Stimulated activated CD8-positive, alpha-beta memory T cell treated with anti-CD3 and anti-CD28 coated beads, Interleukin-4, amount 100 ng/mL, for 48 hours (primary cell): ENCODE measurements around the gene BMP7.

Source experiments
- DNase-seq: peaks from one replicate; pipeline ENCODE4 v3.0.0-alpha.2; 2020

Gene BMP7

DNA sequence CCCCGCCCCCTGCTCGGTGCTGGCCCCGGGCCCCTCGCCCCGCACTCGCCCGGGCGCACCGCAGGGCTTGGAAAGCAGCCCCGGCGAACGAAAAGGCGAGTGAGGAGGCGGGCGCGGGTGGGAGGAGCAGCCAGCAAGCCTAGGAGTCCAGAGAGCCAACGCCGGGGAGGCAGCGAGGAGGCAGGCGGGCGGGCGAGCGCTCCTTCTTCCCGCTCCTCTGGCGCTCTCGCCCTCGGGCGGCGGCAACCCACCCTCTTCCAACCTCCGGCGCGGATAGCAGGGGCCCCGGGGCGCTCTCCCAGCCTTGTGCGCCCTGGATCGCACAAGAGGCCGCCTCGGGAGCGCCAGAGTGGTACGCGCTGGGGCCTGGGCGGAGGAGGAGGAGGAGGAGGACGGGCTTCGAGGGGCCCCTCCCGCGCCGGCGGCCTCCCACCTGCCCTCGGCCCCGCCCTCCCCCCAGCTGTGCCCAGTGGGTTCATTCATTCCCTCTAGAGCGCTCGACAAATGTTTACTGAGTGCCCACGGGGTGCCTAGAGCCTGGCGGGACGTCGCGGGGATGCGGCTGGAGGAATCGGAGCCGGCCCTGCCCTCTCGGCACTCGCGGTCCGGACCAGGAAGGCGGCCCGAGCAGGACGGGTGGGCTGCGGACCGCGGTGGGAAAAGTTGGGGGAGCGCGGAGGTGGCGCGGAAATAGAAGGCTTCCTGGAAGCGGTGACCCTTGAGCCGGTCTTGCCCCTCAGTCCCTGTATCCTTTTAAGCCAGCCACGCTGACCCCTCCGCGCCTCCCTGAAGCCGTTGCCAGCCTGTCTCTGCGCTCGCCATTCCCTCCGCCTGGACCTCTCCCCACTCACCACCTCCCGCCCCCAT lies at the start of gene BMP7:
Gene BMP7 (minus strand): TSS at position 351 of the 867 bp plus-strand sequence. CDS start 519 bp downstream, outside the sequence.
- no peak for DNase-seq

DNA sequence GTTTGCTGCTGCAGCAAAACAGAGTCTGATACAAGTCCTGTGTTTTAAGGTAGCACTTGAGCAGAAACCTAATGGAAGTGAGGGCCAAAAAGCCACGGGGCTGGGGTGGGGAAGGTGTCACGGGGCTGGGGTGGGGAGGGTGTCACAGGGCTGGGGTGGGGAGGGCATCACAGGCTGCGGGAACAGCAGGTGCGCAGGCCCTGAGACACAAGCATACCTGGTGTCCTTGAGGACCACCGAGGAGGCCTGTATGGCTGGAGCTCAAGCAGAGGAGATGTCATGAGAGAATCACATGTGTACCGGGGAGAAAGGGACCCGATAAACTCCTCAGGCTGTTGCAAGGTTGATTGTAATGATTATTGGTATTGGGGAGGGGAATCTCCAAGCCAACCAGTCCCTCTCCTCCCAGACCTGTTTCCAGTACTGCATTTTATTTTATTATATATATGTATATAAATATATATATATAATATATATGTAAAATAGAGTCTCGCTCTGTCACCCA lies 49.6 kb upstream of the BMP7 start:
- DNase-seq: no peak

DNA sequence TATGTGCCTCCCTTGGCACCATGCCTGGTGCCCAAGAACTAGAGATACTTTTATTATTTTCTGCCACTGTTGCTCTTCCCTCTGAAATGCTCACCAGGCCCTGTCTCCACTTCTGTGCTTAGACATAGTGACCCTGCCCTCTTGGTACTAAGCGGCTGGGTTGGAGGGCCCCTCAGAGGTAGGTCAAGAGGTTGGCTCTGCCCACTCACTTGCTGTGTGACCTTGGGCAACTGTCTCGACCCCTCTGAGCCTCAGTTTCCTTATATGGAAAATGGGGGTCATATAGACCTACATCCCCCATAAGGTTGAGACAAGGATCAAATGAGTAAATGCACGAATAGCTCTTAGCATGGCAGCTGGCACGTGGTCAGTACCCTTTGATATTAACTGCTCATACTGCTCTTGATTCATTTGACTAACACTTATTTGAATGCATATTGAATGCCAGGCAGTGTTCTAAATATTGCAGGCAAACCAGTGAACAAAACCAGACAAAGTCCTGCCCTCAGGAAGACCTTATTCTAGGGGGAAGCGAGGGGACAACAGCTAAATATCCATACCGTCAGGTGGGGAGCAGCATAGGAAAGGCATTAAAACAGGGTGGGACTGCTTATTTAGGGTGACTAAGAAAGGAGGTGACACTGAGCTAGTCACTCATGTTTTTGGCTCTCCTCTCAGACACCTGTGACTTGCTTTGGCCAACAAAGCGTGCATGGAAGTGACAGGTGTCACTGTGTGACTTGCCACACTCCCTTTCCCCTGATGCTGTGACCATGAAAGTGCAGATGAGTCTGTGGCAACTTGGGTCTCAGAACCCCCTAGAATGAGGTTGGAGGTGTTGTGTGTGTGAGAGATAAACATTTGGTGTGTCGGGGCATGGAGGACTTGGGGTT lies 48.9 kb upstream of the BMP7 start:
- no peak for DNase-seq

DNA sequence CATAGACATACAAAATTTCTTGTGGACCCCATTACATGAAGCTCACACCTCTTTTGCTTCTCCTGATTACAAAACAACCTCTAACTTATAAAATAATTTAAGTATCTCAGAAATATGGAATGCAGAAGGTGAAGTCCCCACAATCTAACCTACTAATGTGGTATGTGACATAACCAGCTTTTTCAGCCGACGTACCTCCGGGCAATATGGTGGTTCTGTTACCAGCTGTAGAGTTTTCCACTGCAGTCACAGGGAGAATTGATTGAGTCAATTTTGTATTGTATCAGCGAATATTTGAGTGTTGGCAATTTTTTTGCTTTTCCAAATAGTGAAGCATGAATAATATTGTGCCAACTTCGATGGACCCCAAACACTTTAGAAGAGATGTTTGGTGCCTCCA lies 47.5 kb upstream of the BMP7 start:
- DNase-seq: no peak

GRCh38 chr20:57313230-57313629 lies 46.8 kb upstream of the BMP7 start:
- DNase-seq: no peak

DNA sequence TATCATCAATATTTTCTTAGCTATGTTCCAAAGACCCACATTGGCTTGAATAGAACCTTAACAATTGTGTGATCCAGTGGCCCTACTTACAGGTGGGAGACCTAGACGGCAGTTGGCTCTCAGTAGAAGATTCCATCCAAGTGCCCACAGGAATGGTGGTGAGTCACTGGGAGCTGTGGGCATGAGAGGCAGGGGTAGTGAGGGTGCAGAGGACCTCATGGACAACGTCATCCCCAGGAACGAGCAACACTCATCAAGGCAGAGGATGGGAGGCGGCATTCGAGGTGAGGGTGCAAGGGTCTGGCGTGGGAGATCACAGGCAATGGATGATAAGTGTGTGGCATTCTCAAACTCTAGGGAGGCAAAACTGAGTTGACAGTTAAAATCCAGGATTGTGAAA lies 45.7 kb upstream of the BMP7 start:
- DNase-seq: no peak

GRCh38 chr20:57310821-57311514 lies 44.5 kb upstream of the BMP7 start:
- DNase-seq: no peak

DNA sequence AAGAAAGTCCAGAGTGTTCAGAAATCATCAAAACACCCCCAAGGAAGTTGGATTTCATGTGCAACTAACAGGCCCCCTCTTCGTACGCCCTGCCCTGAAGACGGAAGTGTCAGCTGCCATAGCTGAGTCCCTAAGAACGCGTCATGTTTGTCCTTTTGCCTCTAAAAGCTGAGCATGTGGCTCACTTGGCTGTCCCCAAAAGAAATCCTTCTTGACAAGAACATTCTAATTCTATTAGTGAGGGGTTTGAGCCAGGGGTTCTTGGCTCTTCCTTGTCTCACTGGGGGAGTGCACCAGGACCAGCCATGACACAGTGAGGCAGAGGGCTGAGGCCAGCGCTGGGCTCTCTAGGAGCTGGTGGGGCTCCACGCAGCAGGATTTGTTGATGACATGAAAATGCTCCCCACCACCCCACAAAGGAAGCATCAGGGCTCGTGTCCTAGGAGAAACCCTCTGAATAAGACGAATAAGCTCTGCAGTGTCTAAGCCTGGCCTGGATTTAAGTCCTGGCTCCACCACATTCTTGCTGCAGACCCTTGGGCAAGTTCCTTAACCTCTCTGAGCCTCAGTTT lies 43.2 kb upstream of the BMP7 start:
- no peak for DNase-seq

DNA sequence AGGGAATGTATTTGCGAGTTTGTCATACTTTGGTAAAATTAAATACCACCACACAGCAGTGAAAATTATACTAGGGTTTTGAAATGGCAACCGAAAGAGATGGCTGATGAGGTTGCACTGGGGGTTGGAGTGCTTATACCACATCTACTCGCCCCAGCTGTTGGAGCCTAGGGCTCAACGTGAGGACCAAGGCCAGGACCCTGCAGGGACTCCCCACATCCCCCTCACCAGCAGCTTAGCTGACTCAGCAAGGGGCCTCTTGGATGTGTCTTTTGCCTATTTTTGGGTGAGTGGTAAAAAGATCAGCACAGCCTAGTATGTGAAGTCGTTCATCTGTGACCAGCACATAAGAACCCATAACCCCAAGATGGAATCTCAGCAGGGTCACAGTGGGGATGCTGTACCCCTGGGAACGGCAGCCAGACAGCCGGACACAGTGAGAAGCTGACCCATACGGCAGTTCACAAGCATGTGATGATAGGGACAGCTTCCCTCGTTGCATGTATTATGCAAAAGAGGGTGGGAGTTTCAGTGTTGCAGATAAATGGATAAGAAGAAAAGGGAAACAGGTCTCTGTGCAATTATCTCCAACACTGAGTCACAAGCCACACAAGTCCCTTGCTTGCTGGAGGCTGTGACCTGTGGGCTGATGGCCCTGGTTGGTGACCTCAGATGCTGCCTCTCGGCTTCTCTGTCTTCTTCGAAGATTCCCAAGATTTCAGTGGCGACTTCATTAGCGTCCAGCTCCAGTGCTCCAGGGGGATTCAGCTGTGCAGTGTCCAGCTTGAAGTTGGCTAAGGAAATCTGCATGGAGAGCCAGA lies 42.2 kb upstream of the BMP7 start:
- DNase-seq: no peak

DNA sequence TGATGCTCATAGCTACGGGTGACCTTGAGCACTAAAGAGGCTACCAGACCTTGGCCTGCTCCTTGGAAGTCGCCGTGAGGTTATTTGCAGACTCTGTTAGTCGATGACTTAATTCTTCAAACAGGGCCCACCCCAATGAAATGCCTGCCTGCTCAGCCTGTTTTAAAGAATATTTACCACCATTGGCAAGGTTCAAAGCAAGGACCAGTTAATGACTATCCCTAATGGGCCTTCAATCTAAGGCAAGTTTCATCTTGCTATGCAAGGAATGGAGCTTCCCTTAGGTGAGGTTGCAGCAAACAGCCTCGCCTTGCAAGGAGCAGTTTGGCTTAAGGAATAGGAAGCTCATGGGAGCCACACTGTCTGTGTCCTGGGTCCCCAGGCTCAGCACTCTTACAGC lies 40.3 kb upstream of the BMP7 start:
- DNase-seq: no peak

DNA sequence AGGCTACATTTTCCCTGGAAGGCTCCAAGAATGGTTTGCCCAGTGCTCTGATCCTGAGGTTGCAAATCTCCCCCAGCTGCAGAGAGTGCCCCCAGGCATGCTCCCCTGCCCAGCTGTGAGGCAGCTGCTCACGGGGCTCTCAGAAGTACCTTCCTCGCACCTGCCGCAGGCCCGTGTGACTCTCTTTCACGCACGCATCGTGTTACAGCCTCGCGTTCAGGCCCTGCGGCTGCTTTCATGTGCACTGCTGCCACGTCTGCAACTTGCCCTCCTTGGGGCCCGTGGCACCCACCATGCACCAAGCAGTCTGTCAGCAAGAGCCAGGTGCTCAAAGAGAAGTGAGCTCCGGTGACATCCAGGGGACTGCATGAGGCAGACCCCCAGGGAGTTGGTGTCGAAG lies 34.6 kb upstream of the BMP7 start:
- DNase-seq: no peak

GRCh38 chr20:57298457-57298856 lies 32.0 kb upstream of the BMP7 start:
- DNase-seq: no peak

DNA sequence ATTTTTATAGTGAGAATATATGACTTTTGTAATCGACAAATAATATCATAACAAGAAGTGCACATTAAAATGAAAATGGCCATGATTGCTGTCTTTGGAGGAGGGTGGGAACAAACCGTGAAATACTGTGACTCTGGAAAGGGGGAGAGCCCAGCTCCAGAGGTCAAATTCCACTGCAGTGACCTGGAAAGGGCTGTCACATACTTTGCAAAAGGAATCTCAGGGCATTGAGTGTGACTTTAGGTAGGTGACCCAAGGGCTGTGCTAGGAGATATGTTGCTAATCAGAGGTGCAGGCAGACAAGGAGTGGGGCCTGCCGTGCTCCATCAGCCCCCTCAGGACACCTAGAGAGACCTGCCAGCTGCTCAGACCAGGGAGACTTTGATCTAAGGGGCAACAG lies 28.1 kb upstream of the BMP7 start:
- no peak for DNase-seq

- DNase-seq: no peak
Observed at GRCh38 chr20:57293995-57294394, 27.6 kb upstream of the BMP7 start.

DNA sequence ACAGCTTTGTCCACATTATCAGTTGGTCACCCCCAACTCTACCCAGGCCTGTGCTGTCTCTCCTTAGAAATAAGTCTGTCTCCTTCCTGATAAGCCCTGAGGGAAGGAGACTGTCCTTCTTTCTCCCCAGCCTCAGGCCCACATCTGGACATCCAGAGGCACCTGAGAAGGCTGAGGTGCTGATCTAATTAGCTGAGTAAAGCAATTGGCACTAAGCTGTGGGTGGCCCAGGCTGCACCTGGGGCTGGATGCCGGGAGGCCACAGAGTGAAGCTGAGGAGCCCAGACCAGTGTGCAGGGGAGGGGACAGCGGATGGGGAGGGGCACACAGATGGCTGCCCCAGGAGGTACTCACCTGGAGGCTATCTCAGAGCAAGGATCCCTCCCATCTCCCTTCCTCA lies 26.2 kb upstream of the BMP7 start:
- no peak for DNase-seq

- DNase-seq: no peak
Observed at GRCh38 chr20:57291694-57292093, 25.3 kb upstream of the BMP7 start.

DNA sequence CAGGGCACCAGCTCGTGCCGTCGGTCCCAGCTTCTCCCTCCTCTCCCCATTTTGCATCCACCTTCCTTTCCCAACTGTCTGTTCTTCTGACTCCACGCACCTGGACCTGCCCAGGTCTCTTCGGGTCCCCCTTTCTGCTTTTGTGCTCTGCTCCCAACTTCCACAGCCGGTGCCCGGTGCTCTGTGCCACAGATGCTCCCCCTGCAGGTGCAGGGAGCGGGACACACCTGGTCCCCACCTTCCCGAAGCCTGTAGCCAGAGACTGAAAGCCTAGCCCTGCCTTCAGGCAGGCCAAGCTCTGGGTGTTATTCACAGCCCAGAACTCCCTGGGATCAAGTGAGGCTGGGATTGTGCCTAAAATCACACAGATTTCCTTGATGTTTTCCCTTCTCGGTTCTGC lies 24.6 kb upstream of the BMP7 start:
- no peak for DNase-seq

DNA sequence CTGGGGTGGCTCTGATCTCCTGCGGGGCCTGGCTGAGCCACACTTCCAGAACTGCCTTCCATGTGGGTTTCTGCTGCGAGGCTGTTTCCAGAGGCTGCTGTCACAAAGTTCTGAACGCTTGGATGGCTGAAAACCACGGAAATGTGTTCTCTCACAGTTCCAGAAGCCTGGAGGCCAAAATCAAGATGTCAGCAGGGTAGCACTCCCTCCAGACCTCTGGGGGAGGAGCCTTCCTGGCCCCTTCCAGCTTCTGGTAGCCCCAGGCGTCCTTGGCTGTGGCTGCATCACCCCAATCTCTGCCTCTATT lies 23.7 kb upstream of the BMP7 start:
- no peak for DNase-seq

DNA sequence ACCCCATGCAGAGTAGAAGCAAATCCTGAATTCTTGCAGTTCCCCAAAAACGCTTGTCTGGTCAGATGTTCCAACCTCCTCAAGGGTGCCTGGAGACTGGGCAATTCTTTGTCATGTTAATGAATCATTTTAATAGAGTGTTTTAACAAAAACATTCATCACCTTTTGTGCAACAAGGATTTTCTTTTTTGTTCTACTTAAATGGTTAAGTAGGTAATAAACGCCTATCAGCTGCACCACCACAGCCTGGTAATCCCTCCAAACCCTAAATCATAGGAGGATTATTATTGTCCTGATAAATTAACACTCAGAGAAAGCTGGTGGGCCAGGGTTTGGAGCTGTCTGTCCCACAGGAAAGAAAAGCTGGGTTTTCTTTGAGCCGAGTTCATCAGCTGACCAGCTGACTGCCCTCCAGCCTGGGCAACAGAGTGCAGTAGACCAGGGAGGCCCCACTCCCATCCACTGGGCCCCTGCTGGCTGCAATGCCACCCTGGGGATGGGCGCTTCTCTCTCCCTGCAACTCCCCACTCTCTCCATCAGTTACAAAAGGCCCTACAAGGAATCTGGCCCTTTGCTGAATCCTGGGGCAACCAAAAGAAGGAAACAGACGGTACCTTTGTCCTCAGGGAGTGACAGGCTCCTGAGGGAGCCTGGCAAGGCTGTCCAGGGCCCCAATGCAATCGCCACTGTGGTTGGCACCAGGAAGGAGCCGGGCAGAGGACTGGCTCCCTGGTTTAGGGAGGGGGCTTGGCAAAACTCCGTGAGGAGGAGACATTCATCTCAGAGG lies 23.1 kb upstream of the BMP7 start:
- no peak for DNase-seq

DNA sequence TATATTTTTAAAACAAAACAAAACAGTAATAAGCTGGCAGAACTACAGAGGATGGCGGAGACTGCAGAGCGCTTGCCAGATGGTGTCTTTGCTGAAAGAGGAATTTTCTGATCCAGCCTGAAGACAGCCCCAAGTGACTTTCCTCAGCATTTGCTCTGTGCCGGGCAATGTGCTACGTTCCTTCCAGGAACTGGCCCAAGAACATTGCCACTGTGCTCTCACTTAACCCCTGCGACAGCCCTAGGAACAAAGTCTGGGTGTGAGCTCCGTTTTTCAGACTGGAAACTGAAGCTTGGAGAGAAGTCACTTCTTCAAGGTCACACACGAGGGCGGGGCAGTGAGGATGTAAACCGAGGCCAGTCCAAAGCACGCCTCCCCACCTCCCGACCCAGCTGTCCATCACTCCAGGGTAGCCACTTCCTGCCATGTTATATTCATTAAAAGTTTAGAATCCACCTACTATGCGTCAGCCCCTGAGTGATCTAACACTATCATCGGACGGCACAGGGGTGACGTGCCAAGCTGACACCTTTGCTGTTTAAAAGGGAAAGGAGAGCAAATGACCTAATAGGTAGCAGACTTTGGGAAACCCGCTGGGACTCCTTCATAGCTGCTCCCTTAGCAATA lies 22.3 kb upstream of the BMP7 start:
- no peak for DNase-seq

- no peak for DNase-seq
Observed at GRCh38 chr20:57287901-57288300, 21.5 kb upstream of the BMP7 start.
